K562 (cell line): ENCODE results near the gene TMEM87A. TPM values are rescaled to one million over a fixed set of nuclear protein-coding genes. Genes with fewer than 3 reads are reported as not detected.

Experiments used
- ATAC-seq: fragments of 200-7000 bp; cut with Tn5 transposase; 3 replicates; pipeline ENCODE4 v1.9.1; 2020; ENCODE audit warnings: moderate library complexity
- BruUV-seq: library from RNA; stranded (reverse); fragments of 400-500 nt; replicated peaks from 2 replicates; lab custom pipeline; 2021; lab: Mats Ljungman, UMichigan
- CTCF ChIA-PET: fragments of 300-600 bp; formaldehyde crosslinking; extraction: SDS; loops from one replicate; lab custom pipeline; 2021; ENCODE audit warnings: low intra/inter-chr PET ratio; lab: Yijun Ruan, JAX
- POLR2A ChIA-PET: fragments of 300-600, 350-650 bp; sonication (Branson Sonifier 250); formaldehyde crosslinking; extraction: SDS; loops from one replicate; lab custom pipeline; 2021; ENCODE audit warnings: antibody characterized with exemption, inconsistent platforms; lab: Yijun Ruan, JAX
- DNase-seq, 4 experiments: peaks; one replicate each; pipeline versions ENCODE4 v3.0.0 to v3.0.0-alpha.2; 2011 to 2018; ENCODE audit warnings: low spot score in 3 of 4, mixed read lengths in 3 of 4; ENCODE audit errors: extremely low read depth in 1 of 4
- FAIRE-seq: peaks from 2 replicates; lab custom pipeline; 2011; peaks lifted over from hg19 to GRCh38; lab: Jason Lieb, UNC
- H2AFZ ChIP-seq: 2 replicates; pipeline ENCODE4 v1.6.0; 2011; ENCODE audit warnings: low read depth, low read length, control low read depth, inconsistent platforms
- H3K27ac ChIP-seq: fragments of 200-600 bp; 3 replicates; pipeline ENCODE4 v1.8.0; 2011; ENCODE audit warnings: low read depth, mild to moderate bottlenecking, control low read depth, inconsistent platforms, low read length, moderate library complexity, mixed read lengths; ENCODE audit errors: extremely low read depth
- H3K27me3 ChIP-seq, 2 experiments: fragments of 300-600 bp in 1 of 2; 2 replicates in 1 of 2; 3 replicates in 1 of 2; pipeline versions ENCODE4 v1.6.0 to v1.8.0; 2011; ENCODE audit warnings: inconsistent platforms in 2 of 2, low read length in 2 of 2, mild to moderate bottlenecking in 1 of 2, mixed read lengths in 1 of 2, moderate library complexity in 1 of 2; ENCODE audit not compliant: control insufficient read depth in 2 of 2, insufficient read depth in 2 of 2
- H3K36me3 ChIP-seq: fragments of 300-600 bp; 3 replicates; pipeline ENCODE4 v1.8.0; 2011; ENCODE audit warnings: mild to moderate bottlenecking, low read length, inconsistent platforms; ENCODE audit not compliant: control insufficient read depth, insufficient read depth
- H3K4me1 ChIP-seq, 2 experiments: fragments of 200-600 bp in 1 of 2; replicated peaks in 1 of 2; 2 replicates in 1 of 2; 3 replicates in 1 of 2; pipeline versions ENCODE4 v1.5.1 to v1.8.0; 2011; ENCODE audit warnings: inconsistent platforms in 2 of 2, low read length in 2 of 2, mild to moderate bottlenecking in 1 of 2, mixed read lengths in 1 of 2, moderate library complexity in 1 of 2; ENCODE audit not compliant: control insufficient read depth in 2 of 2, insufficient read depth in 2 of 2
- H3K4me2 ChIP-seq: 2 replicates; pipeline ENCODE4 v1.6.1; 2011; ENCODE audit warnings: low read length, control low read depth, inconsistent platforms, mixed read lengths; ENCODE audit not compliant: insufficient read depth
- H3K4me3 ChIP-seq: fragments of 200-600 bp; sonication (generic), shearing (Covaris generic); 2 replicates; pipeline ENCODE4 v1.5.1; 2016; ENCODE audit warnings: control low read depth, inconsistent platforms
- H3K79me2 ChIP-seq: fragments of 200-600 bp; 3 replicates; pipeline ENCODE4 v1.8.0; 2011; ENCODE audit warnings: low read length, inconsistent platforms; ENCODE audit not compliant: control insufficient read depth, insufficient read depth
- H3K9ac ChIP-seq, 2 experiments: 2 replicates each; pipeline versions ENCODE4 v1.6.0 to v1.6.1; 2011; ENCODE audit warnings: low read depth in 2 of 2, low read length in 2 of 2, control low read depth in 1 of 2, inconsistent platforms in 1 of 2, mild to moderate bottlenecking in 1 of 2, mixed read lengths in 1 of 2; ENCODE audit not compliant: insufficient read depth in 1 of 2
- H3K9me1 ChIP-seq: one replicate; pipeline ENCODE4 v1.6.0; 2011; ENCODE audit warnings: inconsistent platforms, mild to moderate bottlenecking, low read length, moderate library complexity; ENCODE audit not compliant: control insufficient read depth, insufficient read depth
- H3K9me3 ChIP-seq: replicated peaks from 2 replicates; pipeline ENCODE4 v1.5.1; 2011; ENCODE audit warnings: low read depth, low read length, inconsistent platforms; ENCODE audit not compliant: control insufficient read depth, insufficient read depth
- H4K20me1 ChIP-seq: replicated peaks from 2 replicates; pipeline ENCODE4 v1.6.1; 2011; ENCODE audit warnings: low read length, inconsistent platforms, mixed read lengths; ENCODE audit not compliant: control insufficient read depth, insufficient read depth
- FOSL1 ChIP-seq: fragments of 200-800 bp; sonication (Bioruptor generic); conservative IDR thresholded peaks from 2 replicates; pipeline ENCODE4 v1.6.1; 2016; ENCODE audit warnings: missing genetic modification characterization, missing compliant biosample characterization
- MEF2D ChIP-seq: conservative IDR thresholded peaks from 2 replicates; pipeline ENCODE4 v1.6.1; 2016; ENCODE audit warnings: low read depth, missing genetic modification characterization, missing compliant biosample characterization
- MEIS2 ChIP-seq: fragments of 450-650 bp; IDR thresholded peaks from 2 replicates; pipeline ENCODE4 v1.6.1; 2014; ENCODE audit warnings: mild to moderate bottlenecking; ENCODE audit not compliant: partially characterized antibody
- RBM39 ChIP-seq: fragments of 200-400 bp; formaldehyde crosslinking; optimal IDR thresholded peaks from 2 replicates; pipeline ENCODE3; 2018; ENCODE audit warnings: low read depth, low read length
- RFX1 ChIP-seq: fragments of 450-650 bp; IDR thresholded peaks from 2 replicates; pipeline ENCODE4 v1.6.1; 2016; ENCODE audit warnings: mild to moderate bottlenecking, moderate library complexity
- ZBTB1 ChIP-seq: sonication (generic); formaldehyde crosslinking; IDR thresholded peaks from 2 replicates; pipeline ENCODE4 v1.8.1; 2023; ENCODE audit warnings: missing genetic modification reagents, low read depth, mild to moderate bottlenecking, borderline replicate concordance
- WGBS: fragments of 100-300 bp; shearing (Covaris generic); methylation state at CpG from one replicate; pipeline ENCODE4 v1.1.6; 2016; ENCODE audit warnings: low coverage, mixed read lengths; ENCODE audit not compliant: insufficient coverage; ENCODE audit errors: missing lambda C conversion rate; 5-methylcytosine and 5-hydroxymethylcytosine counted together
- in situ Hi-C: fragments of 300-500 bp; cut with MboI; formaldehyde crosslinking; loops from 4 replicates; pipeline ENCODE4 v1.15.0; 2018; ENCODE audit warnings: inconsistent platforms, mixed read lengths
- intact Hi-C: fragments of 100-400 bp; cut with micrococcal nuclease; formaldehyde crosslinking; loops from 2 replicates; pipeline ENCODE4 v1.14.2; 2022
- polyA plus RNA-seq, 8 experiments: library from polyadenylated mRNA; depleted of rRNA in 4 of 8; stranded (reverse) in 5 of 8; unstranded in 3 of 8; fragments of >200 nt; fragmentation: Nextera tagmentation in 2 of 8; fragmentation: Illumina TruSeq in 1 of 8; extraction: Ambion mirVana in 2 of 8; extraction: Trizol in 1 of 8; gene quantifications; 2 replicates each; pipeline versions ENCODE4 v1.2.1 to v1.2.3, GENCODE V29; 2011 to 2014; ENCODE audit warnings: inconsistent platforms in 1 of 8, missing spikeins in 1 of 8
- total RNA-seq, 7 experiments: library from RNA; depleted of rRNA in 6 of 7; stranded (reverse); fragments of >200 nt in 6 of 7; fragmentation: Illumina TruSeq in 2 of 7; extraction: Trizol in 2 of 7; gene quantifications; 2 replicates each; pipeline versions ENCODE4 v1.2.1 to v1.2.3, GENCODE V29; 2011 to 2021; ENCODE audit warnings: low replicate concordance in 1 of 7
- TF ChIP-seq, protein P1 (sequence below): IDR thresholded peaks from 2 replicates; pipeline ENCODE4 v1.6.1; 2011; ENCODE audit warnings: borderline replicate concordance, low read depth, mild to moderate bottlenecking, moderate library complexity, low read length; ENCODE audit not compliant: insufficient read depth, poor library complexity, severe bottlenecking
- TF ChIP-seq, protein P2 (sequence below): fragments of 450-650 bp; IDR thresholded peaks from 2 replicates; pipeline ENCODE4 v1.6.1; 2016; ENCODE audit warnings: borderline replicate concordance
- TF ChIP-seq, protein P3 (sequence below): fragments of 250-450 bp; sonication (Bioruptor Pico); IDR thresholded peaks from 2 replicates; pipeline ENCODE4 v1.8.0; 2021; ENCODE audit warnings: moderate library complexity, mild to moderate bottlenecking, inconsistent platforms

Gene TMEM87A
- total and polyA plus RNA-seq, 9 of the 15 experiments (the other 6 are each of a cell fraction or from before 2014, with no cell fraction given) = 16.6 to 43.3 (median 29.6) TPM

DNA sequence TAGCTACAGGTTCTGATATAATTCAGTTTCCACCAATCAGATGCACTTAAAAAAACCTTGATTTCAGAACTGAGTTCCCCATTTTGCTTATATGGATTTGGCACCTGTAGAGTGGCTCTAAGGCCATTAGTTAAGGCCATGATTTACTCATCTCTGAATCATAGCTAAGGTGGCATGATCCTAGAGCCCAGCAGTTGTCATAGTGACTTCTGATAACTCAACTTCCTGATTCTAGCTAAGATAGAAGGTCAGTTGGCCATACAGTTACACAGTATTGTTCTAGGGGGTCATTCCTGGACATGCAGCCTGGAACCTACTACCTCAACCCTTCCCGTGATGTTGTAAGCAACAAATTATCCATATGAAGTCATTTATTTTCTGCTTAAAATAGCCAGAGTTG, 15.9 kb upstream of the TMEM87A start:
- POLR2A ChIA-PET = interaction anchor here (1.2 kb wide), 1 partner anchor 14 kb away, joined by 4 read pairs; no protein-coding TSS in a partner anchor
- in situ Hi-C loops (no loop called here), intact Hi-C loops (no loop called here)
- FAIRE-seq (no peak), DNase-seq (no peak), ATAC-seq (no peak)
- Histone ChIP-seq H3K9me1 (no peaks in the 10 kb centered on the region), H3K79me2 (no peaks in the 10 kb centered on the region), H3K27me3 (no peaks in the 10 kb centered on the region), H3K4me2 (no peak overlapping the region), H3K4me1 (peaks cover 0 to 8% of the 10 kb centered on the region in 2 experiments; a peak in 2 of 5 replicates), H2AFZ (no peak overlapping the region), H3K36me3 (no peaks in the 10 kb centered on the region), H3K27ac (no peak overlapping the region), H3K4me3 (no peak overlapping the region), H3K9ac (no peak overlapping the region), H3K9me3 (no peaks in the 10 kb centered on the region; the same call in 1 of the 2 replicates), H4K20me1 (no peaks in the 10 kb centered on the region)
- CTCF ChIA-PET = interaction anchor here (0.6 kb wide), 1 partner anchor 1699 kb away, joined by 3 read pairs; no protein-coding TSS in a partner anchor
- no TSS peak for BruUV-seq
- TF ChIP-seq RFX1 (peak; percentile 48), FOSL1 (tag) (peak; percentile 54), MEF2D (tag) (no peak), MEIS2 (peak; percentile 2), ZBTB1 (CRISPR knock-in tag) (no peak), RBM39 (no peak)
- TF ChIP-seq, protein P1, sequence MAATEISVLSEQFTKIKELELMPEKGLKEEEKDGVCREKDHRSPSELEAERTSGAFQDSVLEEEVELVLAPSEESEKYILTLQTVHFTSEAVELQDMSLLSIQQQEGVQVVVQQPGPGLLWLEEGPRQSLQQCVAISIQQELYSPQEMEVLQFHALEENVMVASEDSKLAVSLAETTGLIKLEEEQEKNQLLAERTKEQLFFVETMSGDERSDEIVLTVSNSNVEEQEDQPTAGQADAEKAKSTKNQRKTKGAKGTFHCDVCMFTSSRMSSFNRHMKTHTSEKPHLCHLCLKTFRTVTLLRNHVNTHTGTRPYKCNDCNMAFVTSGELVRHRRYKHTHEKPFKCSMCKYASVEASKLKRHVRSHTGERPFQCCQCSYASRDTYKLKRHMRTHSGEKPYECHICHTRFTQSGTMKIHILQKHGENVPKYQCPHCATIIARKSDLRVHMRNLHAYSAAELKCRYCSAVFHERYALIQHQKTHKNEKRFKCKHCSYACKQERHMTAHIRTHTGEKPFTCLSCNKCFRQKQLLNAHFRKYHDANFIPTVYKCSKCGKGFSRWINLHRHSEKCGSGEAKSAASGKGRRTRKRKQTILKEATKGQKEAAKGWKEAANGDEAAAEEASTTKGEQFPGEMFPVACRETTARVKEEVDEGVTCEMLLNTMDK = no peak
- TF ChIP-seq, protein P2, sequence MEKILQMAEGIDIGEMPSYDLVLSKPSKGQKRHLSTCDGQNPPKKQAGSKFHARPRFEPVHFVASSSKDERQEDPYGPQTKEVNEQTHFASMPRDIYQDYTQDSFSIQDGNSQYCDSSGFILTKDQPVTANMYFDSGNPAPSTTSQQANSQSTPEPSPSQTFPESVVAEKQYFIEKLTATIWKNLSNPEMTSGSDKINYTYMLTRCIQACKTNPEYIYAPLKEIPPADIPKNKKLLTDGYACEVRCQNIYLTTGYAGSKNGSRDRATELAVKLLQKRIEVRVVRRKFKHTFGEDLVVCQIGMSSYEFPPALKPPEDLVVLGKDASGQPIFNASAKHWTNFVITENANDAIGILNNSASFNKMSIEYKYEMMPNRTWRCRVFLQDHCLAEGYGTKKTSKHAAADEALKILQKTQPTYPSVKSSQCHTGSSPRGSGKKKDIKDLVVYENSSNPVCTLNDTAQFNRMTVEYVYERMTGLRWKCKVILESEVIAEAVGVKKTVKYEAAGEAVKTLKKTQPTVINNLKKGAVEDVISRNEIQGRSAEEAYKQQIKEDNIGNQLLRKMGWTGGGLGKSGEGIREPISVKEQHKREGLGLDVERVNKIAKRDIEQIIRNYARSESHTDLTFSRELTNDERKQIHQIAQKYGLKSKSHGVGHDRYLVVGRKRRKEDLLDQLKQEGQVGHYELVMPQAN = no peak
- TF ChIP-seq, protein P3, sequence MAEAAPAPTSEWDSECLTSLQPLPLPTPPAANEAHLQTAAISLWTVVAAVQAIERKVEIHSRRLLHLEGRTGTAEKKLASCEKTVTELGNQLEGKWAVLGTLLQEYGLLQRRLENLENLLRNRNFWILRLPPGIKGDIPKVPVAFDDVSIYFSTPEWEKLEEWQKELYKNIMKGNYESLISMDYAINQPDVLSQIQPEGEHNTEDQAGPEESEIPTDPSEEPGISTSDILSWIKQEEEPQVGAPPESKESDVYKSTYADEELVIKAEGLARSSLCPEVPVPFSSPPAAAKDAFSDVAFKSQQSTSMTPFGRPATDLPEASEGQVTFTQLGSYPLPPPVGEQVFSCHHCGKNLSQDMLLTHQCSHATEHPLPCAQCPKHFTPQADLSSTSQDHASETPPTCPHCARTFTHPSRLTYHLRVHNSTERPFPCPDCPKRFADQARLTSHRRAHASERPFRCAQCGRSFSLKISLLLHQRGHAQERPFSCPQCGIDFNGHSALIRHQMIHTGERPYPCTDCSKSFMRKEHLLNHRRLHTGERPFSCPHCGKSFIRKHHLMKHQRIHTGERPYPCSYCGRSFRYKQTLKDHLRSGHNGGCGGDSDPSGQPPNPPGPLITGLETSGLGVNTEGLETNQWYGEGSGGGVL (CRISPR knock-in tag) = no peak
- 100% methylated on average over 1 of the region's 1 CpG for WGBS
